NCI-H774 (cell line): ENCODE data around the gene DAPK1.
"Not testable (repeated sequence)": the region's sequence is repeated elsewhere in the genome, so short reads cannot be mapped to it uniquely, and the experiment has no call there.

ENCODE experiments used
- DNase-seq: peaks from one replicate; lab custom pipeline; 2025; lab: John Stamatoyannopoulos, UW

Gene DAPK1

DNA sequence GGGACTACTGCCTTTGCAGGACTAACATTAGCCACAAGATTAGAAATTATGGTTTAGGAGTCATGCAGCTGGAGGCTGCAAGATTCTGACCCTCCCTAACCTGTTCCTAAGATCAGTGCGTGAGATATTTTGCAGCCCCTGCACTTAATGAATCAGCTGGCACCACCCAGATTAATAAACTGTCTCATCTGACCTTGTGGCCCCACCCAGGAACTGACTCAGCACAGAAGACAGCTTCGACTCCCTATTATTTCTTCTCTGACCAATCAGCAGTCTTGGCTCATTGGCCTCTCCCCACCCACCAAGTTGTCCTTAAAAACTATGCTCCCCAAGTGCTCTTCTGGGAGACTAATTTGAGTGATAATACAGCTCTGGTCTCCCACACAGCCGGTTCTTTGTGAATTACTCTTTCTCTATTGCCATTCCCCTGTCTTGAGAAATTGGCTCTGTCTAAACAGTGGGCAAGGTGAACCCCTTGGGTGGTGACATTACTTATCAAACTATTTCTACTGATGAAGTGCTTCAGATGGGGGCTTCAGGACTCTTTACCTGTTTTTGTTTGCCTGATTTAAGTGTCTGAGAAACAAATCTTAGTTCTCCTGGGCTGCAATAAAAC, 245.3 kb downstream of the DAPK1 start:
- no peak for DNase-seq

GRCh38 chr9:87744247-87744646, 246.6 kb downstream of the DAPK1 start:
- not testable (repeated sequence) for DNase-seq

GRCh38 chr9:87746186-87746585, 248.5 kb downstream of the DAPK1 start:
- DNase-seq: no peak

GRCh38 chr9:87748881-87749280, 251.2 kb downstream of the DAPK1 start:
- DNase-seq: no peak

DNA sequence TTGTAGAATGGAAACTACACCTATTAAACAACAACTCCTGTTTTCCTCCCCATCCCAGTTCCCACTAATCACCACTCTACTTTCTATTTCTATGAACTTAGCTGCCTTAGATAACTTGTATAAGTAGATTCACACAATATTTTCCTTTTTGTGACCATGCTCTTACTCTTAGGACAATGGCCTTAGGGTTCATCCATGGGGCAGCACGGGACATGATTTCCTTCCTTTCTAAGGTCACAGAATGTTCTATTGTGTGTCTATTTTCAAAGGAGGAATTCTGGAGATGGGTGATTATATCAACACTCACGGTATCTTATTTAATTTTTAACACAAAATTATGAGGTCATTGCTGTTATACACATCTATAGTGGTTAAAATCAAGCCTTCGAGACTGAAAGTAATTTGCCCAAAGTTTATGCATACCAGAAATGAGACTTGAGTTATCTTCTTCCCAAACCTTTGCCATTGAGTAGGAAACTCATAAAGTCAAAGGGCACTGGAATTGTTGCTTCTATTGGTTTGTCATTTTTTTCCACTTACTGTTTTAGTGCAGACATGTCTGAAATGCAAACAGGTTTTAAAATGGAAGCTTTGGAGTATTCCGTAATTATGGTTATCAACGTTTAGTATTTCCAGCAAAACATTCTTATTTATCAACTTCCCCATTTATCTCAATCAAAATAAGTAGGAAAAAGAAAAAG, 251.8 kb downstream of the DAPK1 start:
- no peak for DNase-seq

DNA sequence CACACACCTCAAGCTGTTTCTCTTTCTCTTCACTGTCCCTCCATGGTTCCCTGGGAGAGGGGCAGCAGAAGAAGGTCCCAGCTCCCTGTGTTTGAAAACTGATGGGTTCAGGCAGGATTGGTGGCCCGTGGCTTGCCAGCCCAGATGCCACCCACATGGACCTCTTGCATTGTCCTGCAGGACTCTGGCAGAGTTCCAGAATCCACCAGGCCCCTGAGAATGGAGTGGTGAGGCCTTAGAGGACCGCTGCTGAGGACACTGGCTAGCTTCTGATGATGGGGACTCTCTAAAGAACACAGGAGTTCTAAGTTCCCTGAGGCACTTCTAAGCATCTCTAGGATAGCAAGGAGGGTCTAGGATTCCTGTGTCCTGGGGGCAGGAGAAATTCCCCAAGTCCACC, 253.1 kb downstream of the DAPK1 start:
- no peak for DNase-seq

DNA sequence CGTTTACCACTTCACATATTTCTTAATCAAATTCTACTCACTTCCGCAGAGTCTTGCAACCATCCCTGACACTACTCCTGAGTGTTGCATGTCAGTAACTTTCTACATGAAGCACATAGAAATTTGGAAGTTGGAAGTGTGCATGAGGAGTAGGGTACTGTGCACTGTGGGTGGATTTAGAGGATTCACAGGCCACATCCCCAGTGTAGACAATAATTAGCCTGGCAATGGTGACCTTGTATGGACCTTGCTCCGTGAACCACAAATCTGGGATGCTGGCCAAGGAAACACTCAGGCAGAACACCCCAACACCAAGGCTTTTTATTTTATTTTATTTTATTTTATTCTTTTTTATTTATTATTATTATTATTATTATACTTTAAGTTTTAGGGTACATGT, 253.8 kb downstream of the DAPK1 start:
- DNase-seq: no peak

DNA sequence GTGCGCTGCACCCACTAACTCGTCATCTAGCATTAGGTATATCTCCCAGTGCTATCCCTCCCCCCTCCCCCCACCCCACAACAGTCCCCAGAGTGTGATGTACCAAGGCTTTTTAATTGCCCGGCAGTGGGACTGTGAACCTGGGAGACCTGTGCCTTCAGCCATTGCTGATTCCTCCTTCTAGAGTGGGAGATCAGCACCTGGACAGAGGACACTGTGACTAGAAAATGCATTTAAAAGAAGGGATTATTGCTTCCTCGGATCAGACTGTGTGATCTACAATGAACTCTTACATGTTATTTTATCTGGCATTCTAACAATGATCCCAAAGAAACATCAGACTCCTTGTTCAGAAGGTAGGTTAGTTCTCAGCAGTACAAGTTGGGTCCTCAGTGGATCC, 254.2 kb downstream of the DAPK1 start:
- no peak for DNase-seq

- DNase-seq: no peak
Observed at GRCh38 chr9:87753313-87753712, 255.6 kb downstream of the DAPK1 start.
